Measurements from ENCODE around the gene CDKAL1.

DNA sequence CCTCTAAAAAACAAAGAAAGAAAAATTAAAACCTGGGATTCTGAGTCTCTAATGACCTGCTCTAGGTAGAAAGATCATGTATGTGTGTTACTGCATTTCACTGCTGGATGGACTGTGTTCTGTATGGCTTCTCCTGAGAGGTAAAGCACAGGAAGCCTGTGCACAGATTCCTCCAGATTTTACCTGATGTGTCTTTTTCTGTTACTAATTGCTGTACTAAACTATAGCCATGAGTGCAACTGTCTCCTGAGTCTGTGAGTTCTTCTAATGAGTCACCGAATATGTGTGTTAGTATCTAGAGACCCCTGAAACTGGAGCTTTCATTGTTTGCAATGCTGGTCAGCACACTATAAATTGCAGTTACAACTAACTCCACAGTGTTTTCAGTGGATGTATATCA lies 270.8 kb downstream of the CDKAL1 start:
- TF ChIP-seq, protein P1, sequence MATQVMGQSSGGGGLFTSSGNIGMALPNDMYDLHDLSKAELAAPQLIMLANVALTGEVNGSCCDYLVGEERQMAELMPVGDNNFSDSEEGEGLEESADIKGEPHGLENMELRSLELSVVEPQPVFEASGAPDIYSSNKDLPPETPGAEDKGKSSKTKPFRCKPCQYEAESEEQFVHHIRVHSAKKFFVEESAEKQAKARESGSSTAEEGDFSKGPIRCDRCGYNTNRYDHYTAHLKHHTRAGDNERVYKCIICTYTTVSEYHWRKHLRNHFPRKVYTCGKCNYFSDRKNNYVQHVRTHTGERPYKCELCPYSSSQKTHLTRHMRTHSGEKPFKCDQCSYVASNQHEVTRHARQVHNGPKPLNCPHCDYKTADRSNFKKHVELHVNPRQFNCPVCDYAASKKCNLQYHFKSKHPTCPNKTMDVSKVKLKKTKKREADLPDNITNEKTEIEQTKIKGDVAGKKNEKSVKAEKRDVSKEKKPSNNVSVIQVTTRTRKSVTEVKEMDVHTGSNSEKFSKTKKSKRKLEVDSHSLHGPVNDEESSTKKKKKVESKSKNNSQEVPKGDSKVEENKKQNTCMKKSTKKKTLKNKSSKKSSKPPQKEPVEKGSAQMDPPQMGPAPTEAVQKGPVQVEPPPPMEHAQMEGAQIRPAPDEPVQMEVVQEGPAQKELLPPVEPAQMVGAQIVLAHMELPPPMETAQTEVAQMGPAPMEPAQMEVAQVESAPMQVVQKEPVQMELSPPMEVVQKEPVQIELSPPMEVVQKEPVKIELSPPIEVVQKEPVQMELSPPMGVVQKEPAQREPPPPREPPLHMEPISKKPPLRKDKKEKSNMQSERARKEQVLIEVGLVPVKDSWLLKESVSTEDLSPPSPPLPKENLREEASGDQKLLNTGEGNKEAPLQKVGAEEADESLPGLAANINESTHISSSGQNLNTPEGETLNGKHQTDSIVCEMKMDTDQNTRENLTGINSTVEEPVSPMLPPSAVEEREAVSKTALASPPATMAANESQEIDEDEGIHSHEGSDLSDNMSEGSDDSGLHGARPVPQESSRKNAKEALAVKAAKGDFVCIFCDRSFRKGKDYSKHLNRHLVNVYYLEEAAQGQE (IDR thresholded peaks at IDR 0.05; ENCODE audit: low read depth) = no peak
- TF ChIP-seq CEBPB (IDR thresholded peaks at IDR 0.05) = no peak
- no peak for TF ChIP-seq TEAD4 (IDR thresholded peaks at IDR 0.05)
- TF ChIP-seq EP300 (IDR thresholded peaks at IDR 0.05; ENCODE audit: borderline replicate concordance) = no peak
- TF ChIP-seq NFIC (IDR thresholded peaks at IDR 0.05) = no peak
- TF ChIP-seq YY1 (IDR thresholded peaks at IDR 0.05; ENCODE audit: low read depth) = no peak
- TF ChIP-seq EGR1 (IDR thresholded peaks at IDR 0.05) = no peak
- TF ChIP-seq FOXM1 (IDR thresholded peaks at IDR 0.05; ENCODE audit: borderline replicate concordance, low read depth) = no peak
- no peak for TF ChIP-seq RAD21 (IDR thresholded peaks at IDR 0.05; ENCODE audit: low read depth)
- no peak for TF ChIP-seq TAF1 (IDR thresholded peaks at IDR 0.05; ENCODE audit: low read depth)
- TF ChIP-seq, protein P2, sequence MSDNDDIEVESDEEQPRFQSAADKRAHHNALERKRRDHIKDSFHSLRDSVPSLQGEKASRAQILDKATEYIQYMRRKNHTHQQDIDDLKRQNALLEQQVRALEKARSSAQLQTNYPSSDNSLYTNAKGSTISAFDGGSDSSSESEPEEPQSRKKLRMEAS (IDR thresholded peaks at IDR 0.05) = no peak
- TF ChIP-seq CREB1 (IDR thresholded peaks at IDR 0.05; ENCODE audit: low read depth) = no peak
